GM21526 (cell line): Measurements from ENCODE around the gene TMEM106B.

Experiments used
- ATAC-seq: cut with Tn5 transposase; IDR thresholded peaks from one replicate; pipeline ENCODE4 v1.9.1; 2021; ENCODE audit warnings: moderate library complexity; ENCODE audit not compliant: unreplicated experiment, low FRiP score

The TMEM106B gene

DNA sequence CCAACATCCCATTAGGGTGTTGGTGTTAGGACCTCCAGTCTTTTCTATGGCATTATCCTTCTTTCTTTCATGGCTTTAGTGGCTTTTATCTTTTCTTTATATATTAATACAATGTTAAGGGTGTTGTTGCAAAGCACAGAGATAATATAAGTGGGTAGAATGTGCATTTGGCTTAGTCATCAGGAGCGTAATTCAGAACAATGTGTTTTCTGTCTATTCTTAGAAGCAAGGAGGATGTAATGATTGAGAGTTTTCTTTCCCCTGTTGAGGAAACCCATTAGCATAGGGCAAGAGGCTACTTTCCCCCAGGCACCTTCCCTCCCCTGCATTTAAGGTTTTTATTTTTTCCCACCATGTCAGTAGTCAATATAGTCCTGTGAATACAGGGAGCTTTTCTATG lies 79.7 kb downstream of the TMEM106B start:
- no peak for ATAC-seq

DNA sequence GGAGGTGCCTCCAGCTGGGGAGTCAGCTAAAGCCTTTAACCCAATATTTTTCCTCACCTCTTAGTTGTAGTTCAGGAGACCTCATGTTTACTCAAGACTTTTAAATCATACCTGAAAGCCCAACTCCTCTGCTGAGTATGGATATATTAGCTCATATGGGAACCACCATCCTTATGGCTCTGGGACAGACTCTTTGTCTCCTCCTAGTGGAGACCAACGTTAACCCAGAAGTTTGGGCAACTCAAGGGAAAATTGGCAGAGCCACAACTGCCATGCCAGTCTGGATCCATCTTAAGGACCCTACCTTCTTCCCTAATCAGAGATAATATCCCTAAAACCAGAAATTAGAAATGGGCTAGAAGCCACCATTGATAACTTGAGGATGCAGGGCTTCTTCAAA lies 80.8 kb downstream of the TMEM106B start:
- no peak for ATAC-seq
